Activated CD8-positive, alpha-beta memory T cell treated with anti-CD3 and anti-CD28 coated beads, Interleukin-2, amount 50 U/mL, for 48 hours (primary cell): ENCODE data around the gene PIP5K1C.

Source experiments
- DNase-seq: peaks from one replicate; pipeline ENCODE4 v3.0.0-alpha.2; 2020

PIP5K1C gene

GRCh38 chr19:3721887-3722442 is 21.7 kb upstream of the PIP5K1C start:
- DNase-seq = no peak

GRCh38 chr19:3721131-3721886 is 21.0 kb upstream of the PIP5K1C start:
- peak; percentile 90 for DNase-seq

- no peak for DNase-seq
Measured at GRCh38 chr19:3720349-3720917, 20.2 kb upstream of the PIP5K1C start.

- DNase-seq = no peak
Measured at GRCh38 chr19:3719868-3720267, 19.6 kb upstream of the PIP5K1C start.

DNA sequence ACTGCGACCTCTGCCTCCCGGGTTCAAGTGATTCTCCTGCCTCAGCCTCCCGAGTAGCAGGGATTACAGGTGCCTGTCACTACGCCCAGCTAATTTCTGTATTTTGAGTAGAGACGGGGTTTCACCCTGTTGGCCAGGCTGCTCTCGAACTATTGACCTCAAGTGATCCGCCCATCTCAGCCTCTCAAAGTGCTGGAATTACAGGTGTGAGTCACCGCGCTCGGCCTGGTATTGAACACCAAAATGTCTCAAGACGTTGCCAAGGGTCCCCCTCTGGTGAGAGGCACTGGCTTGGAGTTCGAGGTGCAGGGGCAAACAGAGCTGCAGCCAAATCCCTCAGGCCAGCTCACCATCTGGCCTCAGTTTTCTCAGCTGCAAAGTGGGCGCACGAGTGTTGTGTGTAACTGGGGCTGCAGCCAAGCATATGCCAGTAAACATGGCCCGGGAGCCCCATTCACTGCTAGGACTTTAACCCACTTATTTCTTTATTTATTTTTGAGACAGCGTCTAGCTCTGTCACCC is 15.9 kb upstream of the PIP5K1C start:
- DNase-seq = no peak

DNA sequence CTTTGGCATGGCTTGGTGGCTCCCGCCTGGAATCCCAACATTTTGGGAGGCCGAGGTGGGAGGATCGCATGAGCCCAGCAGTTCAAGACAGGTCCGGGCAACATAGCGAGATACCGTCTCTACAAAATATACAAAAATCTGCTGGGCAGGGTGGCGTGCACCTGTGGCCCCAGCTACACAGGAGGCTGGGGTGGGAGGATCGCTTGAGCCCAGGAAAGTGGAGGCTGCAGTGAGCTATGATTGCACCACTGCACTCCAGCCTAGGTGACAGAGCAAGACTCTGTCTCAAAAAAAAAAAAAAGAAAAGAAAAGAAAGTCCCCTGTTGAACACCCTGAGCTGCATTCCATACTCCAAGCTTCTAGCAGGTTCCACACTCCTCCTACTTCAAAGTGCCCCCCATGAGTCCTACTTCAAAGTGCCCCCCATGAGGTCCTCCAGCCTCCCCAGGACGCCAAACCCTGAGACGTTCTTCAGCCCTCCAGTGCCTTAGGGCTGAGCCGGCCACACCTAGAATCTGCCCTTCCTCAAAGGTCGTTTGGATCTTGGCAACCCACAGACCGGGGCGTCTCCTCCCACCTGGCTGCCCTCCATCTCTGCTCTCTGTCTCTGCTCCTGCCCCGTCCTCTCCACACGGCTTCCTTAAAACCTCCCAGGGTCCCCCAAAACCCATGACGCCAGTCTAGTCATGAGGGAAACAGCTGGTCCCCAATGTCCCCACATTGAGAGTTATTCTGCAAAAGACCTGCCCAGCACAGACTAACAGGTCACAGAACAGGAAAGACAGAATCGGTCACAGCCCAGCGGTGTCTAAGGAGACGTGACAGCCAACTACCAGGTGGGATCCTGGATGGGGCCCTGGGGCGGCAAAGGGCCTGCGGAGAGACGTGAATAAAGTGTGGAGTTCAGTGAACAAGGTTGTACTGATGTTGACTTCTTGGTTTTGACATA is 12.7 kb upstream of the PIP5K1C start:
- no peak for DNase-seq

DNA sequence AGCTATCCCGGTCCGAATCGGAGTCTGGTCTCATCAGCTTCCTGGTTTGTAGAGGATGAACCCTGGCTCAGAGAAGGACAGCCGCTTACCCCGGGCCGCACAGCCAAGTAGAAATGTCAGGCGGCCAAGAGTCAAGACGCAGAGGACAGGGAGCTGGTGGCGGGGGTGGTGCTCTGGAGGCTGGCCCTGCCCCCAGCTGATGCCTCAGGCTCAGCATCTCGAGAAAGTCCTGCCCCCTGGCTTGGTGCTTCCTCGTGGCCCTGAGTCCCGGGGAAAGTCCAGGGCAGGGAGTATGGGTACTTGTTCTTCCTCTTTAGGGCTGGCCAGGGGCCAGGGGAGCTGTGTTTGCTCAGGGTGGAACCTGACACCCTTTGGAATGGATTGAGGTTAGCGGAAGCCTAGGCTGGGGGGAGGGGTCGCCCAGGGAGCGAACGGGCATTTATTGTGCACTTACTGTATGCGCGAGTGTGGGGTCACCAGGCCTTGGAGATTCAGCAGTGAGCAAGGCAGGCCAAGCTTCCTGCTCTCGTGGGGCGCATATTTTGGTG is 10.1 kb upstream of the PIP5K1C start:
- no peak for DNase-seq

DNA sequence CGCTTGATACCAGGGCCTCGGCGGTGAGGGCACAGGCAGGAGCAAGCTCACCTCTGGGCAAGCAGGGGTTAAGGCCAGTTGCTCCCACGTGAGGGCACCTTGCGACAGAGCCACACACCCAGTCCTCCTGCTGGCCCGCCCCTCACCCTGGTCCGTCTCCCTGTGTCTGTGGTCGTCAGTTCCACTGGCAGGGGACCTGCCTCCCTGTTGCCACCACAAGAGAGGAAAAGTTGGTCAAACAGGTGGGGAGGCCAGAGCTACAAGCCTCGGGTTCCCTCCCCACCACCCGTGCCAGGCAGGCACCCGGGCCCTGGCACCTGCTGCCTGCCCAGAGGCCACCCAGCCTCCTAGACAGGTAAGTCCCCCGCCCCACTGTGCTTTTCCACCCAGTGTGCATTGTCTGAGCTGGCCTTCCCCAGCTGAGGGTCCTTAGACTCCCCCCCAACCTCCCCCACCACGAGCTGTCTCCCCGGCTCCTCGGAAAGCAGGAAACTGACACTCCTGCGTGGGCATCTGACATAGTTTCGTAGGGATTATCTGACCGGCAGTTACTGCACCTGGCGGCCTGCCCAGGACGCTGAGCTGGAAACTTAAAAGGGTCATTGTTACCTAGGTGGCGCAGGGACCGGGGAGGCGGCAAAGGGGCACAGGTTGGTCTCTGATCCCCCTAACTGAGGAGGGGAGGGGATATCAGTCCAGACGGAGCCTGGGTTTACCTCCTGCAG is 8.1 kb upstream of the PIP5K1C start, which contains the start of gene TJP3:
Gene TJP3, plus strand, starts transcription at position 178 of the 725 bp plus-strand sequence. CDS start 20,049 bp downstream, outside the sequence.
- no peak for DNase-seq

DNA sequence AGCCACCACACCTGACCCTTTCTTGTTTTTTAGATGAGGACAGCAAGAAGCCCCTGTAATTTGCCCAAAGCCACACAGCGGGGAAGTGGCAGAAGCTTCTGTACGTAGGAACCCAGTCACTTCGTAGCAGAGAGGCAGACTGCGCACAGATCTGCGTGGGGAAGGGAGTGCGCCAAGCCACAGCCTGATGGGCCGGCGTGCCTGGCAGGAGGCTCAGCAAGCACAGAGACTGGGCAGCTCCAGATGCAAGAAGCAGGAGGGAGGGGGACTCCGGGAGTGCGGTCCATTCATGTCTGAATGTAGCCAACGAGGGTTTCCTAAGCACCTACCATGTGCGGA is 7.6 kb upstream of the PIP5K1C start:
- no peak for DNase-seq

- no peak for DNase-seq
Measured at GRCh38 chr19:3701200-3701599, 932 bp upstream of the PIP5K1C start.

DNA sequence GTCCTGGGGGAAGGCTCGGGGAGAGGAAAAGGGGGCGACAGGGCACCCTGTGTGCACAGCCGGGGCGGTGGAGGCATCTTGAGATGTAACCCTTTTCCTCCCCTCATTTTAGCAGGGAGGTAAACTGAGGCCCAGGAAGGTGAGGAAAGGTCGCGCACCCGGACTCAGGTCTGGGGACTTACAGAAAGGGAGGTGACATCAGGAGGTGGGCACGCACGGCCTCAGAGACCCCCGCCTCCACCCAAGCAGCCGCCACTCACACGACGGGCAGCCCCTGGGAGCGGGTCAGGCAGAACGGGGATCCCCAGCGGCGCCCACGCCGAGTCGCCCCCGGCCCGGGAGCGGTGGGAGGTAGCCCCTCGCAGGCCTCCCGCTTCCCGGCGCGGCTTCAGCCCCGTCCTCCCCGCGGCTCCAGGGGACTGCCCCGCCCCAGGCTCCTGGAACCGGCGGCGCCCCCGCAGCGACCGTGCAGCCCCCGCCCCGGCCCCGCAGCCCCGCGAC is 477 bp downstream of the PIP5K1C start:
- DNase-seq = no peak

GRCh38 chr19:3698974-3699740 is 1.1 kb downstream of the PIP5K1C start:
- peak; percentile 67 for DNase-seq

DNA sequence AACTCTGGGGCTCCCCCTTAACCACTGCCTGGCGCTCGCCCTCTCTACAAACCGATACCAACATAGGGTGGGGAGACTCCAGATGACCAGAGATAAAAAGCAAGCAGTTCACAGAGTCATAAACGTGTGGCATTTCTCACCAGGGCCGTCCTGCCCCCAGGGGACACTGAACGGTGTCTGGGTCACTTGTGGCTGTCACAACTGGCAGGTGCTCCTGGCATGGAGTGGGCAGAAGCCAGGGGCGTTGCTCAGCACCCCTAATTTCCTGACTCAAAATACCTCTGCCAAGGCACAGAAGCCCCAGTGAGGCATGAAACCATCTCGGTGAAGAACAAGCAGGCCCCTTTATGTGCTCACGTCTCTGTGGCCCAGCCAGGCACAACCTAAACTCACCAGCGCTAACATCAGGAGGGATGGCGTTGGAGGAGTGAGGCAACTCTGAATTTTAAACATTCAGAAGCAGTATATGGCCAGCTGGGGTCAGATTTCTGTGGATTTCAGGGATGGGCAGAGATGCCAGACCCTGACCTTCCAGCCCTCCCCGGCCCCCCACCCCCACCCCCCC is 1.8 kb downstream of the PIP5K1C start:
- no peak for DNase-seq

DNA sequence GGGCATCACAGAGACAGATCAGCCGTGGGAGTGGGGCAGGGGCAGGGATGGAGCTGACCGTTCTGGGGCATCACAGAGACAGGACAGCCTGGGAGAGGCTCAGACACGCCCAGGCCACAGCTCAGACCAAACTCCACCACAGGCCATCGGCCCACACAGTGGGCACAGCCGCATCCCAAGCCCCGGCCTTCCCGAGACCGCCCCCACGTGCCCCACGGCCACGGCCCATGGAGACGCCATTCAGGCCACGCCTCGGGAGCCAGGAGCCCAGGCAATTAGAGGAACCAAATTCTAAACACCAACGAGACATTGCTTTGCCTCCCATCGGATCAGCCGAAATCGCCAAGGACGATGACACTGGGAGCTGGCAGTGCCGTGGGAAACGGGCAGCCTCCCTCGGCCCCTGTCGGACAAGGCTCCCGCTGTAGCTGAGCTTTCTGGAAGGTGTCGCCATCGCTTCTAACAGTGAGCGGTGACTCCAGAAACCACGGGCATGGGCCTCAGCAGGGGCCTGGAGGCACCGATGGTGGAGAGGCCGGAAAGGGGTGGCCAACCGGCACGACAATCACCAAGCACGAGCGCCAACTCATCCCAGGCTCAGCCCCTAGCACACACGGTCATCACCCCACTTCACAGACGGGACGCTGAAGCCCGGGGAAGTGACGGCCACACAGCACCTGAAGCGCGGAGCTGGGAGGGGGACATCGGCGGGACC is 2.4 kb downstream of the PIP5K1C start:
- no peak for DNase-seq

GRCh38 chr19:3697094-3697493 is 3.2 kb downstream of the PIP5K1C start:
- no peak for DNase-seq

- DNase-seq = no peak
Measured at GRCh38 chr19:3696660-3696995, 3.6 kb downstream of the PIP5K1C start.

- no peak for DNase-seq
Measured at GRCh38 chr19:3695986-3696659, 4.1 kb downstream of the PIP5K1C start.

- no peak for DNase-seq
Measured at GRCh38 chr19:3695124-3695733, 5.0 kb downstream of the PIP5K1C start.
